Activated CD8-positive, alpha-beta memory T cell treated with anti-CD3 and anti-CD28 coated beads for 1 hour (primary cell): ENCODE data around the gene SEPTIN1.
"Not testable (repeated sequence)": the region's sequence is repeated elsewhere in the genome, so short reads cannot be mapped to it uniquely, and the experiment has no call there.

Source experiments
- DNase-seq, 2 donors: peaks; one replicate each; pipeline ENCODE4 v3.0.0-alpha.2; 2020; ENCODE audit warnings: low read depth in 1 of 2; ENCODE audit errors: extremely low read depth in 1 of 2

SEPTIN1 gene

GRCh38 chr16:30358577-30358936 lies 23.8 kb downstream of the SEPTIN1 start:
- DNase-seq, result no peak

- DNase-seq, result no peak
These were observed 24.4 kb downstream of the SEPTIN1 start for GRCh38 chr16:30357715-30358576.

GRCh38 chr16:30357085-30357714 lies 25.2 kb downstream of the SEPTIN1 start:
- DNase-seq, result no peak

GRCh38 chr16:30356401-30357084 lies 25.8 kb downstream of the SEPTIN1 start:
- DNase-seq, result no peak

- no peak for DNase-seq
These were observed 26.4 kb downstream of the SEPTIN1 start for GRCh38 chr16:30355954-30356308.

GRCh38 chr16:30355144-30355953 lies 27.0 kb downstream of the SEPTIN1 start, which contains the start of gene CD2BP2:
Gene CD2BP2 (minus strand): TSS chr16:30355308. CDS start chr16:30354681, 627 bp downstream.
- DNase-seq, result peak; percentile 64 to 79

GRCh38 chr16:30354423-30355143 lies 27.8 kb downstream of the SEPTIN1 start:
- DNase-seq, result no peak

- no peak for DNase-seq
These were observed 28.8 kb downstream of the SEPTIN1 start for GRCh38 chr16:30353438-30354129.

GRCh38 chr16:30352488-30353401 lies 29.6 kb downstream of the SEPTIN1 start:
- DNase-seq, result no peak

GRCh38 chr16:30351586-30352419 lies 30.6 kb downstream of the SEPTIN1 start:
- DNase-seq, result no peak

GRCh38 chr16:30351001-30351441 lies 31.3 kb downstream of the SEPTIN1 start:
- DNase-seq, result no peak

GRCh38 chr16:30350134-30350871 lies 32.1 kb downstream of the SEPTIN1 start:
- DNase-seq, result no peak

- no peak for DNase-seq
These were observed 32.7 kb downstream of the SEPTIN1 start for GRCh38 chr16:30349675-30350074.

- DNase-seq, result no peak
These were observed 33.4 kb downstream of the SEPTIN1 start for GRCh38 chr16:30348929-30349328.

GRCh38 chr16:30348113-30348512 lies 34.2 kb downstream of the SEPTIN1 start:
- DNase-seq, result no peak

- DNase-seq, result no peak
These were observed 36.1 kb downstream of the SEPTIN1 start for GRCh38 chr16:30346286-30346685.

GRCh38 chr16:30343491-30343820 lies 38.9 kb downstream of the SEPTIN1 start:
- DNase-seq, result not testable (repeated sequence)
